ENCODE measurements around the gene EIPR1.
"Not testable (repeated sequence)": the region's sequence is repeated elsewhere in the genome, so short reads cannot be mapped to it uniquely, and the experiment has no call there.

EIPR1 gene

GRCh38 chr2:3208179-3208578, 169.4 kb downstream of the EIPR1 start:
- no peak for DNase-seq

GRCh38 chr2:3207091-3207491, 170.5 kb downstream of the EIPR1 start:
- no peak for DNase-seq

- no peak for DNase-seq
Observed at GRCh38 chr2:3205845-3206244, 171.8 kb downstream of the EIPR1 start.

GRCh38 chr2:3204031-3204821, 173.4 kb downstream of the EIPR1 start:
- DNase-seq = no peak

- DNase-seq = no peak
Observed at GRCh38 chr2:3203497-3204019, 174.1 kb downstream of the EIPR1 start.

- no peak for DNase-seq
Observed at GRCh38 chr2:3202926-3203325, 174.7 kb downstream of the EIPR1 start.

- DNase-seq = no peak
Observed at GRCh38 chr2:3201281-3201680, 176.3 kb downstream of the EIPR1 start.

GRCh38 chr2:3200420-3200939, 177.1 kb downstream of the EIPR1 start:
- no peak for DNase-seq

GRCh38 chr2:3199627-3200345, 177.8 kb downstream of the EIPR1 start:
- DNase-seq = no peak

GRCh38 chr2:3198671-3199192, 178.9 kb downstream of the EIPR1 start:
- not testable (repeated sequence) for DNase-seq

- no peak for DNase-seq
Observed at GRCh38 chr2:3198119-3198518, 179.5 kb downstream of the EIPR1 start.

GRCh38 chr2:3197308-3197707, 180.3 kb downstream of the EIPR1 start:
- DNase-seq = no peak

- DNase-seq = no peak
Observed at GRCh38 chr2:3196716-3197115, 180.9 kb downstream of the EIPR1 start.

- no peak for DNase-seq
Observed at GRCh38 chr2:3195641-3196476, 181.8 kb downstream of the EIPR1 start.

- no peak for DNase-seq
Observed at GRCh38 chr2:3194828-3195227, 182.8 kb downstream of the EIPR1 start.

- DNase-seq = no peak
Observed at GRCh38 chr2:3193443-3194330, 183.9 kb downstream of the EIPR1 start.

- DNase-seq = no peak
Observed at GRCh38 chr2:3192920-3193319, 184.7 kb downstream of the EIPR1 start.

- DNase-seq = no peak
Observed at GRCh38 chr2:3192281-3192818, 185.3 kb downstream of the EIPR1 start.

- DNase-seq = no peak
Observed at GRCh38 chr2:3189961-3190360, 187.7 kb downstream of the EIPR1 start.

- no peak for DNase-seq
Observed at GRCh38 chr2:3189076-3189591, 188.5 kb downstream of the EIPR1 start.

GRCh38 chr2:3188405-3188946, 189.1 kb downstream of the EIPR1 start:
- no peak for DNase-seq
